ENCODE data around the gene ZC3H18. TPM values are rescaled to one million over a fixed set of nuclear protein-coding genes. Genes with fewer than 3 reads are reported as not detected.

ZC3H18 gene
- total and polyA plus RNA-seq, 2 experiments from 2014 or later, result 30.0 to 40.7 TPM

GRCh38 chr16:88616736-88617135 lies 46.5 kb downstream of the ZC3H18 start (continued):
- TF ChIP-seq ETS1 (IDR thresholded peaks at IDR 0.05) (no peak), EZH2 (IDR thresholded peaks at IDR 0.05; ENCODE audit: low read depth, unreplicated experiment) (no peak), REST (IDR thresholded peaks at IDR 0.05; ENCODE audit: unreplicated experiment) (no peak), ZNF331 (CRISPR knock-in tag; IDR thresholded peaks at IDR 0.05; ENCODE audit: low read depth) (no peak), ZNF114 (CRISPR knock-in tag; IDR thresholded peaks at IDR 0.05) (no peak), STAT1 (IDR thresholded peaks at IDR 0.05; ENCODE audit: unreplicated experiment) (no peak), NANOG (IDR thresholded peaks at IDR 0.05; ENCODE audit: borderline replicate concordance) (no peak)

GRCh38 chr16:88617268-88618031 lies 47.2 kb downstream of the ZC3H18 start:
- peak; percentile 64 for ATAC-seq
- no peak for TF ChIP-seq STAT1 (IDR thresholded peaks at IDR 0.05; ENCODE audit: unreplicated experiment)
- no peak for TF ChIP-seq CREB1 (CRISPR knock-in tag; IDR thresholded peaks at IDR 0.05; ENCODE audit: low read depth)
- no peak for TF ChIP-seq EZH2phosphoT487 (IDR thresholded peaks at IDR 0.05; ENCODE audit: unreplicated experiment)
- no peak for TF ChIP-seq EZH2 (IDR thresholded peaks at IDR 0.05; ENCODE audit: low read depth, unreplicated experiment)
- TF ChIP-seq JUNB (IDR thresholded peaks at IDR 0.05; ENCODE audit: unreplicated experiment), result no peak
- TF ChIP-seq POLR2AphosphoS5 (IDR thresholded peaks at IDR 0.05; ENCODE audit: low read depth), result no peak
- TF ChIP-seq NANOG (IDR thresholded peaks at IDR 0.05; ENCODE audit: borderline replicate concordance), result no peak
- H3K36me3 Mint-ChIP-seq (ENCODE audit: low read depth), result peaks cover 37% of the 10 kb centered on the region
- no peak overlapping the region for H3K4me3 ChIP-seq
- H3K27ac ChIP-seq (ENCODE audit: low read depth), result no peak overlapping the region
- H3K9me3 Mint-ChIP-seq, result no peaks in the 10 kb centered on the region
- no peak overlapping the region for H3K4me2 ChIP-seq
- no peak overlapping the region for H3K4me3 Mint-ChIP-seq
- peaks cover 5% of the 10 kb centered on the region for H3K36me3 ChIP-seq (ENCODE audit: insufficient read depth)
- peaks cover 27% of the 10 kb centered on the region for H4K20me1 ChIP-seq (replicated peaks; ENCODE audit: insufficient read depth)
- peaks cover 49% of the 10 kb centered on the region for H3K79me2 ChIP-seq (replicated peaks; ENCODE audit: insufficient read depth)
- H3K4me1 Mint-ChIP-seq, result peaks cover 36% of the 10 kb centered on the region
- H3F3A ChIP-seq (replicated peaks; ENCODE audit: low read depth), result 0 out of 2 replicates have a peak, but pooled peaks cover 8% of the 10 kb centered on the region
- no peaks in the 10 kb centered on the region for H3K4me1 ChIP-seq (ENCODE audit: insufficient read depth)
- H3K27me3 Mint-ChIP-seq (ENCODE audit: insufficient read depth, low read depth, poor library complexity), result peaks cover 4% of the 10 kb centered on the region
- no peak overlapping the region for H2AFZ ChIP-seq
- H3K27me3 ChIP-seq (ENCODE audit: insufficient read depth), result no peaks in the 10 kb centered on the region
- no peak for DNase-seq (ENCODE audit: low spot score)
- no peaks in the 10 kb centered on the region for H3K9me2 ChIP-seq (ENCODE audit: insufficient read depth)
- H3K27ac Mint-ChIP-seq, result peak overlapping the region; percentile 41
